Measurements from ENCODE around the gene DAB1. TPM values are rescaled to one million over a fixed set of nuclear protein-coding genes. Genes with fewer than 3 reads are reported as not detected.
A peak's percentile ranks its signal among the peaks of the same experiment; 100 is the strongest.

DAB1 gene
- total RNA-seq, 1 donor from 2014 or later, result not detected

DNA sequence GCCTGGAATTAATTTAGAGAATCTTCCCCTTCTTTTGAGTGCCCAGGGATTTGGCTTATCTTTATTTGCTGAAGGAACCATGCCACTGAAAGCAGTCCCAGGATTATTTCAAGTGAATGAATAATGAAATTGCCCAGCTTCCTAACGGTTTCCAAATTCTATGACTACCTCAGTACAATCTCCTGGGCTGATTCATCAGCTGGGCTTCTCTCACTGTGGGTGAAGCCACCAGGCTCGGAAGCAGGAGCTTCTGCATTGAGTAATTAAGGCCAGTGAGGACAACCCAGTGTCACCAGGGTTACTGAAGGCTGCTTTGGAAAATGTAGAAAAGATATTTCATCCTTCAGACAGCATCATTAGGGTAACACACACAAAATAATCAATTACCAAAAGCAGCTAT, 169.8 kb downstream of the DAB1 start:
- no peak overlapping the region for H3K4me3 ChIP-seq (ENCODE audit: low read depth, low read length)
- TF ChIP-seq, protein P1, sequence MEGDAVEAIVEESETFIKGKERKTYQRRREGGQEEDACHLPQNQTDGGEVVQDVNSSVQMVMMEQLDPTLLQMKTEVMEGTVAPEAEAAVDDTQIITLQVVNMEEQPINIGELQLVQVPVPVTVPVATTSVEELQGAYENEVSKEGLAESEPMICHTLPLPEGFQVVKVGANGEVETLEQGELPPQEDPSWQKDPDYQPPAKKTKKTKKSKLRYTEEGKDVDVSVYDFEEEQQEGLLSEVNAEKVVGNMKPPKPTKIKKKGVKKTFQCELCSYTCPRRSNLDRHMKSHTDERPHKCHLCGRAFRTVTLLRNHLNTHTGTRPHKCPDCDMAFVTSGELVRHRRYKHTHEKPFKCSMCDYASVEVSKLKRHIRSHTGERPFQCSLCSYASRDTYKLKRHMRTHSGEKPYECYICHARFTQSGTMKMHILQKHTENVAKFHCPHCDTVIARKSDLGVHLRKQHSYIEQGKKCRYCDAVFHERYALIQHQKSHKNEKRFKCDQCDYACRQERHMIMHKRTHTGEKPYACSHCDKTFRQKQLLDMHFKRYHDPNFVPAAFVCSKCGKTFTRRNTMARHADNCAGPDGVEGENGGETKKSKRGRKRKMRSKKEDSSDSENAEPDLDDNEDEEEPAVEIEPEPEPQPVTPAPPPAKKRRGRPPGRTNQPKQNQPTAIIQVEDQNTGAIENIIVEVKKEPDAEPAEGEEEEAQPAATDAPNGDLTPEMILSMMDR (conservative IDR thresholded peaks at IDR 0.05; ENCODE audit: low read depth, low read length), result no peak
- DNase-seq (ENCODE audit: low read depth), result peak; percentile 22

GRCh38 chr1:57252597-57253294, 171.1 kb downstream of the DAB1 start:
- H3K4me3 ChIP-seq (ENCODE audit: low read depth, low read length), result no peak overlapping the region
- TF ChIP-seq, protein P1 (conservative IDR thresholded peaks at IDR 0.05; ENCODE audit: low read depth, low read length), result no peak
- DNase-seq (ENCODE audit: low read depth), result no peak

DNA sequence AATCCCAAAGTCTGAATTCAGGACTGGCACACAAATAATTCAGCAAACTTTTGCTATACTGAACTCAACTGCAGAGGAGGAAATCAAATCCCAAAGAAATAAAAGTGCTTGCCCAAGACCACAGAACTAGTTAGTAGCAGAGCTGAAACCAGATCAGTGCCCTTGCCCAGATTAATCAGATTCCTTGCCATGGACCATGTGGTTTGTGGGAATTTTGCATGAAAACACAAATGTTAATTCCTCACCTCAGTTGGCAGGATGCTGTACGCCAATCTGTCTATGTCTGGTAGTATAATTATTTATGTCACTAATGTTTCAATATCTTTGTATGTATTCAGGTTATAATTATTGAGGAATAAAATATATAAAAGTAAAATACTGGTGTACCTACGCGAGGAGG, 173.8 kb downstream of the DAB1 start:
- no peak for DNase-seq (ENCODE audit: low read depth)
- no peak overlapping the region for H3K4me3 ChIP-seq (ENCODE audit: low read depth, low read length)
- TF ChIP-seq, protein P1 (conservative IDR thresholded peaks at IDR 0.05; ENCODE audit: low read depth, low read length), result no peak

GRCh38 chr1:57249511-57249910, 174.3 kb downstream of the DAB1 start:
- DNase-seq (ENCODE audit: low read depth), result no peak

GRCh38 chr1:57248830-57249229, 175.0 kb downstream of the DAB1 start:
- TF ChIP-seq, protein P1 (conservative IDR thresholded peaks at IDR 0.05; ENCODE audit: low read depth, low read length), result no peak
- H3K4me3 ChIP-seq (ENCODE audit: low read depth, low read length), result no peak overlapping the region
- DNase-seq (ENCODE audit: low read depth), result no peak

More at GRCh38 chr1:57249511-57249910, 174.3 kb downstream of the DAB1 start:
- no peak overlapping the region for H3K4me3 ChIP-seq (ENCODE audit: low read depth, low read length)
- TF ChIP-seq, protein P1 (conservative IDR thresholded peaks at IDR 0.05; ENCODE audit: low read depth, low read length), result no peak

- TF ChIP-seq, protein P1 (conservative IDR thresholded peaks at IDR 0.05; ENCODE audit: low read depth, low read length), result no peak
- DNase-seq (ENCODE audit: low read depth), result no peak
- no peak overlapping the region for H3K4me3 ChIP-seq (ENCODE audit: low read depth, low read length)
Measured at GRCh38 chr1:57238233-57238781, 185.6 kb downstream of the DAB1 start.

Data from epithelial cell of proximal tubule (primary cell).